Trophoblast cell (in vitro differentiated cells and primary cell): ENCODE data around the gene CABP7. TPM values are rescaled to one million over a fixed set of nuclear protein-coding genes. Genes with fewer than 3 reads are reported as not detected.

Source experiments
- DNase-seq, 2 donors: peaks; one replicate each; pipeline ENCODE4 v3.0.0-alpha.2; 2016
- H2AFZ ChIP-seq: 2 replicates; pipeline ENCODE4 v1.6.1; 2013; ENCODE audit warnings: low read length, moderate library complexity, mild to moderate bottlenecking; ENCODE audit not compliant: insufficient read depth, poor library complexity
- H2AK5ac ChIP-seq: 2 replicates; pipeline ENCODE4 v1.6.1; 2013; ENCODE audit warnings: mild to moderate bottlenecking, low read length
- H2BK120ac ChIP-seq: 2 replicates; pipeline ENCODE4 v1.6.1; 2013; ENCODE audit warnings: low read length, mild to moderate bottlenecking, moderate library complexity; ENCODE audit not compliant: insufficient read depth, poor library complexity
- H2BK12ac ChIP-seq: 2 replicates; pipeline ENCODE4 v1.6.1; 2013; ENCODE audit warnings: mild to moderate bottlenecking, low read length, moderate library complexity
- H2BK5ac ChIP-seq: 2 replicates; pipeline ENCODE4 v1.6.1; 2013; ENCODE audit warnings: low read length, low read depth, moderate library complexity, mild to moderate bottlenecking; ENCODE audit not compliant: poor library complexity
- H3K14ac ChIP-seq: 2 replicates; pipeline ENCODE4 v1.6.1; 2013; ENCODE audit warnings: mild to moderate bottlenecking, low read length
- H3K18ac ChIP-seq: 2 replicates; pipeline ENCODE4 v1.6.1; 2013; ENCODE audit warnings: mild to moderate bottlenecking, low read length
- H3K23ac ChIP-seq: 2 replicates; pipeline ENCODE4 v1.6.1; 2013; ENCODE audit warnings: low read length
- H3K27ac ChIP-seq: 2 replicates; pipeline ENCODE4 v1.5.1; 2013; ENCODE audit warnings: low read depth, mild to moderate bottlenecking, inconsistent platforms, low read length, moderate library complexity
- H3K27me3 ChIP-seq: 2 replicates; pipeline ENCODE4 v1.6.1; 2013; ENCODE audit warnings: inconsistent platforms, mild to moderate bottlenecking, low read length, moderate library complexity; ENCODE audit not compliant: insufficient read depth
- H3K36me3 ChIP-seq, 2 experiments: 1 replicate in 1 of 2; 2 replicates in 1 of 2; pipeline ENCODE4 v1.6.1; 2013; ENCODE audit warnings: low read length in 2 of 2, mild to moderate bottlenecking in 2 of 2, moderate library complexity in 1 of 2; ENCODE audit not compliant: insufficient read depth in 2 of 2, control insufficient read depth in 1 of 2
- H3K4ac ChIP-seq: 2 replicates; pipeline ENCODE4 v1.6.1; 2013; ENCODE audit warnings: low read depth, mild to moderate bottlenecking, low read length, moderate library complexity
- H3K4me1 ChIP-seq, 2 experiments: 1 replicate in 1 of 2; 2 replicates in 1 of 2; pipeline ENCODE4 v1.6.1; 2013; ENCODE audit warnings: low read length in 2 of 2, mild to moderate bottlenecking in 2 of 2, moderate library complexity in 1 of 2; ENCODE audit not compliant: insufficient read depth in 2 of 2, control insufficient read depth in 1 of 2
- H3K4me2 ChIP-seq: 2 replicates; pipeline ENCODE4 v1.6.1; 2013; ENCODE audit warnings: inconsistent platforms, mild to moderate bottlenecking, low read length, moderate library complexity
- H3K4me3 ChIP-seq: 2 replicates; pipeline ENCODE4 v1.5.1; 2013; ENCODE audit warnings: mild to moderate bottlenecking, low read depth, low read length, inconsistent platforms
- H3K79me1 ChIP-seq: one replicate; pipeline ENCODE4 v1.6.1; 2013; ENCODE audit warnings: low read length
- H3K79me2 ChIP-seq: 2 replicates; pipeline ENCODE4 v1.6.1; 2013; ENCODE audit warnings: low read length, mild to moderate bottlenecking; ENCODE audit not compliant: control insufficient read depth, insufficient read depth, poor library complexity
- H3K9ac ChIP-seq: 2 replicates; pipeline ENCODE4 v1.6.1; 2013; ENCODE audit warnings: mild to moderate bottlenecking, low read length
- H3K9me3 ChIP-seq: 2 replicates; pipeline ENCODE4 v1.6.1; 2013; ENCODE audit warnings: low read depth, mild to moderate bottlenecking, control low read depth, inconsistent platforms, low read length; ENCODE audit not compliant: insufficient read depth
- H4K12ac ChIP-seq: 2 replicates; pipeline ENCODE4 v1.6.1; 2013; ENCODE audit warnings: low read depth, mild to moderate bottlenecking, low read length, moderate library complexity
- H4K8ac ChIP-seq: 2 replicates; pipeline ENCODE4 v1.6.1; 2013; ENCODE audit warnings: low read depth, mild to moderate bottlenecking, low read length, moderate library complexity
- H4K91ac ChIP-seq: one replicate; pipeline ENCODE4 v1.6.1; 2013; ENCODE audit warnings: low read depth, mild to moderate bottlenecking, low read length, moderate library complexity
- WGBS: extraction: QIAGEN DNeasy Blood & Tissue Kit; methylation state at CpG from one replicate; pipeline ENCODE4 v1.1.7; 2013; ENCODE audit warnings: missing lambda C conversion rate; ENCODE audit not compliant: insufficient read length, insufficient coverage; ENCODE audit errors: extremely low coverage; 5-methylcytosine and 5-hydroxymethylcytosine counted together
- polyA plus RNA-seq: library from polyadenylated mRNA; stranded (reverse); fragments of 200-250 nt; gene quantifications from 2 replicates; pipeline ENCODE4 v1.2.3, GENCODE V29; 2013

The CABP7 gene
- polyA plus RNA-seq, result not detected in 2 replicates

GRCh38 chr22:29719899-29720645 lies at the start of gene CABP7:
Gene CABP7, plus strand, starts transcription at chr22:29720003. Its CDS starts 422 bp downstream, at chr22:29720425.
- no CpG with 5 or more reads among the region's 115 CpGs for WGBS
- no peak within 1 kb of the TSS for H2AK5ac ChIP-seq
- no peaks in the 10 kb centered on the region for H3K79me2 ChIP-seq
- H3K79me1 ChIP-seq, result no peaks in the 10 kb centered on the region
- no peak within 1 kb of the TSS for H2BK5ac ChIP-seq
- H3K27me3 ChIP-seq, result peaks cover 30% of the 10 kb centered on the region
- no peak within 1 kb of the TSS for H2AFZ ChIP-seq
- H2BK12ac ChIP-seq, result no peak within 1 kb of the TSS
- H4K12ac ChIP-seq, result no peak within 1 kb of the TSS
- H3K9me3 ChIP-seq, result peaks cover 10% of the 10 kb centered on the region
- no peak within 1 kb of the TSS for H4K91ac ChIP-seq
- peak in 1 of 2 donors; percentile 5 for DNase-seq
- no peak within 1 kb of the TSS for H3K4me3 ChIP-seq
- no peak within 1 kb of the TSS for H2BK120ac ChIP-seq
- no peak within 1 kb of the TSS for H3K14ac ChIP-seq
- H3K18ac ChIP-seq, result no peak within 1 kb of the TSS
- H3K9ac ChIP-seq, result no peak within 1 kb of the TSS
- no peak within 1 kb of the TSS for H3K27ac ChIP-seq
- H3K4me1 ChIP-seq, result no peaks in the 10 kb centered on the region
- no peak within 1 kb of the TSS for H3K23ac ChIP-seq
- H4K8ac ChIP-seq, result no peak within 1 kb of the TSS
- no peaks in the 10 kb centered on the region for H3K36me3 ChIP-seq
- no peak within 1 kb of the TSS for H3K4ac ChIP-seq
- peak within 1 kb of the TSS; percentile 68 for H3K4me2 ChIP-seq

- H4K91ac ChIP-seq, result no peak overlapping the region
- H2BK12ac ChIP-seq, result no peak overlapping the region
- H3K36me3 ChIP-seq, result peaks cover 18 to 35% of the 10 kb centered on the region in 2 experiments
- H3K79me1 ChIP-seq, result no peaks in the 10 kb centered on the region
- WGBS, result no CpG with 5 or more reads among the region's 3 CpGs
- peaks cover 2 to 3% of the 10 kb centered on the region in 2 experiments for H3K4me1 ChIP-seq
- no peak overlapping the region for H4K12ac ChIP-seq
- H2BK120ac ChIP-seq, result no peak overlapping the region
- no peak overlapping the region for H3K4ac ChIP-seq
- H3K27ac ChIP-seq, result no peak overlapping the region
- no peak overlapping the region for H3K4me2 ChIP-seq
- no peak overlapping the region for H3K4me3 ChIP-seq
- H3K14ac ChIP-seq, result no peak overlapping the region
- H3K9me3 ChIP-seq, result peaks cover 4% of the 10 kb centered on the region
- no peak overlapping the region for H3K9ac ChIP-seq
- no peaks in the 10 kb centered on the region for H3K79me2 ChIP-seq
- no peak overlapping the region for H4K8ac ChIP-seq
- no peak overlapping the region for H2BK5ac ChIP-seq
- no peak overlapping the region for H3K23ac ChIP-seq
- H2AFZ ChIP-seq, result no peak overlapping the region
- no peak for DNase-seq
- no peak overlapping the region for H2AK5ac ChIP-seq
- no peak overlapping the region for H3K18ac ChIP-seq
- no peaks in the 10 kb centered on the region for H3K27me3 ChIP-seq
These were observed 49.2 kb upstream of the CABP7 start for GRCh38 chr22:29670626-29671025.

- no peak overlapping the region for H4K91ac ChIP-seq
- WGBS, result no CpG with 5 or more reads among the region's 14 CpGs
- no peak overlapping the region for H3K4me2 ChIP-seq
These were observed 46.3 kb upstream of the CABP7 start for GRCh38 chr22:29673361-29674066.

GRCh38 chr22:29674121-29674520 lies 45.7 kb upstream of the CABP7 start:
- no peak overlapping the region for H3K9ac ChIP-seq
- no peak for DNase-seq
- H3K79me1 ChIP-seq, result no peaks in the 10 kb centered on the region
- no peak overlapping the region for H2BK12ac ChIP-seq
- no peak overlapping the region for H4K12ac ChIP-seq
- H3K27me3 ChIP-seq, result no peaks in the 10 kb centered on the region
- no CpG with 5 or more reads among the region's 8 CpGs for WGBS
- no peak overlapping the region for H3K23ac ChIP-seq
- no peaks in the 10 kb centered on the region for H3K79me2 ChIP-seq
- H3K9me3 ChIP-seq, result peaks cover 5% of the 10 kb centered on the region
- H2BK120ac ChIP-seq, result no peak overlapping the region
- no peak overlapping the region for H3K4me2 ChIP-seq
- H3K4me1 ChIP-seq, result peaks cover 2 to 3% of the 10 kb centered on the region in 2 experiments
- no peak overlapping the region for H3K4me3 ChIP-seq
- no peak overlapping the region for H2AK5ac ChIP-seq
- no peak overlapping the region for H2BK5ac ChIP-seq
- H3K18ac ChIP-seq, result no peak overlapping the region
- H3K27ac ChIP-seq, result no peak overlapping the region
- H4K91ac ChIP-seq, result no peak overlapping the region
- peaks cover 19 to 34% of the 10 kb centered on the region in 2 experiments for H3K36me3 ChIP-seq
- no peak overlapping the region for H2AFZ ChIP-seq
- no peak overlapping the region for H3K4ac ChIP-seq
- H4K8ac ChIP-seq, result no peak overlapping the region
- H3K14ac ChIP-seq, result no peak overlapping the region

More at GRCh38 chr22:29673361-29674066, 46.3 kb upstream of the CABP7 start:
- H2BK12ac ChIP-seq, result no peak overlapping the region
- peaks cover 2 to 3% of the 10 kb centered on the region in 2 experiments for H3K4me1 ChIP-seq
- H3K79me2 ChIP-seq, result no peaks in the 10 kb centered on the region
- H3K27me3 ChIP-seq, result no peaks in the 10 kb centered on the region
- no peak overlapping the region for H2BK5ac ChIP-seq
- H2BK120ac ChIP-seq, result no peak overlapping the region
- H4K12ac ChIP-seq, result no peak overlapping the region
- no peaks in the 10 kb centered on the region for H3K79me1 ChIP-seq
- H2AK5ac ChIP-seq, result no peak overlapping the region
- no peak overlapping the region for H2AFZ ChIP-seq
- no peak overlapping the region for H3K4ac ChIP-seq
- H3K9me3 ChIP-seq, result peaks cover 5% of the 10 kb centered on the region
- H4K8ac ChIP-seq, result no peak overlapping the region
- no peak overlapping the region for H3K23ac ChIP-seq
- H3K18ac ChIP-seq, result no peak overlapping the region
- H3K9ac ChIP-seq, result no peak overlapping the region
- H3K4me3 ChIP-seq, result no peak overlapping the region
- H3K14ac ChIP-seq, result no peak overlapping the region
- peaks cover 18 to 37% of the 10 kb centered on the region in 2 experiments for H3K36me3 ChIP-seq
- H3K27ac ChIP-seq, result no peak overlapping the region
- DNase-seq, result no peak
